ENCODE measurements around the gene TLR9. TPM values are rescaled to one million over a fixed set of nuclear protein-coding genes. Genes with fewer than 3 reads are reported as not detected.

TLR9 gene
- polyA plus RNA-seq, 1 experiment, result 0.07 TPM

- no peak for TF ChIP-seq CTCF (IDR thresholded peaks at IDR 0.05; ENCODE audit: insufficient read depth, low read depth, low read length)
- H3K36me3 ChIP-seq (ENCODE audit: control insufficient read depth, insufficient read depth, low read length), result peaks cover 25% of the 10 kb centered on the region
- DNase-seq (ENCODE audit: low read depth), result no peak
- ChIA-PET POLR2A (no interaction called here), CTCF (interaction anchor here (1.1 to 10.7 kb wide), 7 partner anchors 10 to 55 kb away, joined by 3 to 131 read pairs (median 5); partner anchors contain the start of genes ALAS1, PPM1M, TLR9 and WDR82)
- no peaks in the 10 kb centered on the region for H3K27me3 ChIP-seq (ENCODE audit: control insufficient read depth, insufficient read depth, low read length)
- H3K4me3 ChIP-seq (ENCODE audit: low read depth, low read length), result no peak overlapping the region
Observed at GRCh38 chr3:52236424-52236886, 11.0 kb upstream of the TLR9 start.

- no peak for DNase-seq (ENCODE audit: low read depth)
- Histone ChIP-seq H3K4me3 (ENCODE audit: low read depth, low read length) (no peak overlapping the region), H3K36me3 (ENCODE audit: control insufficient read depth, insufficient read depth, low read length) (peaks cover 42% of the 10 kb centered on the region), H3K27me3 (ENCODE audit: control insufficient read depth, insufficient read depth, low read length) (no peaks in the 10 kb centered on the region)
- TF ChIP-seq CTCF (IDR thresholded peaks at IDR 0.05; ENCODE audit: insufficient read depth, low read depth, low read length), result no peak
- ChIA-PET POLR2A (no interaction called here), CTCF (interaction anchor here (1.2 to 10.7 kb wide), 5 partner anchors 12 to 150 kb away, joined by 3 to 131 read pairs (median 4); partner anchors contain the start of genes POC1A, TLR9 and WDR82)
Observed at GRCh38 chr3:52234516-52235447, 9.3 kb upstream of the TLR9 start.

GRCh38 chr3:52233968-52234367 lies 8.5 kb upstream of the TLR9 start:
- H3K36me3 ChIP-seq (ENCODE audit: control insufficient read depth, insufficient read depth, low read length), result peaks cover 49% of the 10 kb centered on the region
- POLR2A ChIA-PET, result no interaction called here
- H3K27me3 ChIP-seq (ENCODE audit: control insufficient read depth, insufficient read depth, low read length), result no peaks in the 10 kb centered on the region
- TF ChIP-seq CTCF (IDR thresholded peaks at IDR 0.05; ENCODE audit: insufficient read depth, low read depth, low read length), result no peak
- H3K4me3 ChIP-seq (ENCODE audit: low read depth, low read length), result no peak overlapping the region
- DNase-seq (ENCODE audit: low read depth), result no peak
- CTCF ChIA-PET, result interaction anchor here (1.2 to 10.7 kb wide), 4 partner anchors 11 to 151 kb away, joined by 3 to 131 read pairs (median 4); partner anchors contain the start of genes POC1A, TLR9 and WDR82

GRCh38 chr3:52233108-52233591 lies 7.7 kb upstream of the TLR9 start:
- no peak for DNase-seq (ENCODE audit: low read depth)
- Histone ChIP-seq H3K4me3 (ENCODE audit: low read depth, low read length) (no peak overlapping the region), H3K36me3 (ENCODE audit: control insufficient read depth, insufficient read depth, low read length) (peaks cover 54% of the 10 kb centered on the region), H3K27me3 (ENCODE audit: control insufficient read depth, insufficient read depth, low read length) (no peaks in the 10 kb centered on the region)
- TF ChIP-seq CTCF (IDR thresholded peaks at IDR 0.05; ENCODE audit: insufficient read depth, low read depth, low read length), result no peak
- CTCF ChIA-PET, result interaction anchor here (0.8 to 10.7 kb wide), 5 partner anchors 10 to 119 kb away, joined by 3 to 131 read pairs (median 7); partner anchors contain the start of gene TLR9
- POLR2A ChIA-PET, result no interaction called here
